ENCODE data around the gene ACAD9.
"Not testable (repeated sequence)": the region's sequence is repeated elsewhere in the genome, so short reads cannot be mapped to it uniquely, and the experiment has no call there.

The ACAD9 gene

GRCh38 chr3:128879125-128879969 is at the start of gene ACAD9:
ACAD9 (plus strand) TSS chr3:128879620; CDS start chr3:128879692, 72 bp downstream.
- Mint-ChIP-seq H3K9me3 (no peaks in the 10 kb centered on the region), H3K4me1 (peaks cover 62% of the 10 kb centered on the region), H3K27me3 (no peaks in the 10 kb centered on the region), H3K27ac (peak within 1 kb of the TSS; percentile 96), H3K36me3 (peaks cover 18% of the 10 kb centered on the region), H3K4me3 (peak within 1 kb of the TSS; percentile 85)
- peak; percentile 98 for ATAC-seq

- not testable (repeated sequence) for ATAC-seq, H3K36me3 Mint-ChIP-seq, H3K27ac Mint-ChIP-seq, H3K4me3 Mint-ChIP-seq, H3K27me3 Mint-ChIP-seq, H3K4me1 Mint-ChIP-seq, H3K9me3 Mint-ChIP-seq
Observed at GRCh38 chr3:128829925-128830625, 49.3 kb upstream of the ACAD9 start.

- not testable (repeated sequence) for H3K4me3 Mint-ChIP-seq, ATAC-seq, H3K9me3 Mint-ChIP-seq, H3K36me3 Mint-ChIP-seq, H3K27ac Mint-ChIP-seq, H3K4me1 Mint-ChIP-seq, H3K27me3 Mint-ChIP-seq
Observed at GRCh38 chr3:128830762-128831161, 48.7 kb upstream of the ACAD9 start.

- H3K27ac Mint-ChIP-seq, H3K36me3 Mint-ChIP-seq, H3K9me3 Mint-ChIP-seq, H3K4me1 Mint-ChIP-seq, H3K4me3 Mint-ChIP-seq, H3K27me3 Mint-ChIP-seq, ATAC-seq: not testable (repeated sequence)
Observed at GRCh38 chr3:128832979-128833378, 46.4 kb upstream of the ACAD9 start.

- H3K4me1 Mint-ChIP-seq, result no peaks in the 10 kb centered on the region
- no peaks in the 10 kb centered on the region for H3K27me3 Mint-ChIP-seq
- H3K4me3 Mint-ChIP-seq, result no peak overlapping the region
- H3K27ac Mint-ChIP-seq, result no peak overlapping the region
- peak; percentile 62 for ATAC-seq
- no peaks in the 10 kb centered on the region for H3K36me3 Mint-ChIP-seq
- H3K9me3 Mint-ChIP-seq, result no peaks in the 10 kb centered on the region
Observed at GRCh38 chr3:128835096-128835495, 44.3 kb upstream of the ACAD9 start.

GRCh38 chr3:128841926-128842920 is 37.2 kb upstream of the ACAD9 start:
- no peak for ATAC-seq
- no peaks in the 10 kb centered on the region for H3K27me3 Mint-ChIP-seq
- H3K4me3 Mint-ChIP-seq, result no peak overlapping the region
- H3K9me3 Mint-ChIP-seq, result no peaks in the 10 kb centered on the region
- no peak overlapping the region for H3K27ac Mint-ChIP-seq
- H3K36me3 Mint-ChIP-seq, result no peaks in the 10 kb centered on the region
- peaks cover 14% of the 10 kb centered on the region for H3K4me1 Mint-ChIP-seq

GRCh38 chr3:128844502-128844901 is 34.9 kb upstream of the ACAD9 start:
- ATAC-seq, result no peak
- Mint-ChIP-seq H3K4me1 (peaks cover 14% of the 10 kb centered on the region), H3K9me3 (no peaks in the 10 kb centered on the region), H3K4me3 (no peak overlapping the region), H3K27me3 (no peaks in the 10 kb centered on the region), H3K36me3 (no peaks in the 10 kb centered on the region), H3K27ac (no peak overlapping the region)

- no peaks in the 10 kb centered on the region for H3K27me3 Mint-ChIP-seq
- no peaks in the 10 kb centered on the region for H3K9me3 Mint-ChIP-seq
- no peak overlapping the region for H3K27ac Mint-ChIP-seq
- peak overlapping the region; percentile 65 for H3K4me3 Mint-ChIP-seq
- H3K4me1 Mint-ChIP-seq, result peaks cover 14% of the 10 kb centered on the region
- ATAC-seq, result no peak
- H3K36me3 Mint-ChIP-seq, result no peaks in the 10 kb centered on the region
Observed at GRCh38 chr3:128845119-128845777, 34.2 kb upstream of the ACAD9 start.

GRCh38 chr3:128845778-128846485 is 33.5 kb upstream of the ACAD9 start:
- peaks cover 14% of the 10 kb centered on the region for H3K4me1 Mint-ChIP-seq
- H3K4me3 Mint-ChIP-seq, result peak overlapping the region; percentile 65
- H3K36me3 Mint-ChIP-seq, result no peaks in the 10 kb centered on the region
- ATAC-seq, result peak; percentile 92
- peak overlapping the region; percentile 69 for H3K27ac Mint-ChIP-seq
- H3K9me3 Mint-ChIP-seq, result no peaks in the 10 kb centered on the region
- H3K27me3 Mint-ChIP-seq, result no peaks in the 10 kb centered on the region

GRCh38 chr3:128846486-128846891 is 32.9 kb upstream of the ACAD9 start:
- peak; percentile 13 for ATAC-seq
- no peaks in the 10 kb centered on the region for H3K27me3 Mint-ChIP-seq
- peaks cover 14% of the 10 kb centered on the region for H3K4me1 Mint-ChIP-seq
- H3K36me3 Mint-ChIP-seq, result no peaks in the 10 kb centered on the region
- peak overlapping the region; percentile 69 for H3K27ac Mint-ChIP-seq
- peak overlapping the region; percentile 65 for H3K4me3 Mint-ChIP-seq
- no peaks in the 10 kb centered on the region for H3K9me3 Mint-ChIP-seq

- Mint-ChIP-seq H3K27me3 (no peaks in the 10 kb centered on the region), H3K4me3 (no peak overlapping the region), H3K36me3 (no peaks in the 10 kb centered on the region), H3K4me1 (peaks cover 14% of the 10 kb centered on the region), H3K27ac (no peak overlapping the region), H3K9me3 (no peaks in the 10 kb centered on the region)
- ATAC-seq, result no peak
Observed at GRCh38 chr3:128847666-128848370, 31.6 kb upstream of the ACAD9 start.

- H3K9me3 Mint-ChIP-seq, result peaks cover 3% of the 10 kb centered on the region
- H3K4me3 Mint-ChIP-seq, result no peak overlapping the region
- no peak for ATAC-seq
- no peak overlapping the region for H3K27ac Mint-ChIP-seq
- peaks cover 14% of the 10 kb centered on the region for H3K4me1 Mint-ChIP-seq
- H3K36me3 Mint-ChIP-seq, result peaks cover 2% of the 10 kb centered on the region
- no peaks in the 10 kb centered on the region for H3K27me3 Mint-ChIP-seq
Observed at GRCh38 chr3:128848936-128849335, 30.5 kb upstream of the ACAD9 start.

- Mint-ChIP-seq H3K4me1 (peaks cover 14% of the 10 kb centered on the region), H3K36me3 (peaks cover 11% of the 10 kb centered on the region), H3K9me3 (peaks cover 12% of the 10 kb centered on the region), H3K27ac (no peak overlapping the region), H3K27me3 (no peaks in the 10 kb centered on the region), H3K4me3 (no peak overlapping the region)
- ATAC-seq, result no peak
Observed at GRCh38 chr3:128849911-128850455, 29.4 kb upstream of the ACAD9 start.
